Gastrocnemius medialis (tissue), 4 donors: ENCODE data around the gene DDX31. TPM values are rescaled to one million over a fixed set of nuclear protein-coding genes. Genes with fewer than 3 reads are reported as not detected.

Source experiments
- ATAC-seq, 2 donors: fragments of 150-250 bp; one replicate each; pipeline ENCODE4 v1.9.1; 2016
- DNase-seq, 2 donors: peaks; one replicate each; pipeline ENCODE4 v3.0.0-alpha.2; 2019
- H3K27ac ChIP-seq, 4 donors: fragments of 200-600 bp; sonication (generic); 1 replicate in 1 of 4; 2 replicates in 3 of 4; pipeline ENCODE4 v1.5.1; 2016 to 2018; ENCODE audit warnings: mild to moderate bottlenecking in 2 of 4, moderate library complexity in 1 of 4
- H3K27me3 ChIP-seq, 3 donors: fragments of 200-600 bp; sonication (generic) in 2 of 3; 1 replicate in 1 of 3; 2 replicates in 2 of 3; pipeline versions ENCODE4 v1.5.1 to v1.6.0; 2016 to 2019; ENCODE audit warnings: mild to moderate bottlenecking in 1 of 3, moderate library complexity in 1 of 3
- H3K36me3 ChIP-seq, 2 donors: fragments of 200-600 bp; sonication (generic) in 1 of 2; one replicate each; pipeline ENCODE4 v1.5.1; 2017 to 2018
- H3K4me1 ChIP-seq, 2 donors: fragments of 200-600 bp; sonication (generic) in 1 of 2; one replicate each; pipeline ENCODE4 v1.5.1; 2016 to 2017; ENCODE audit warnings: mild to moderate bottlenecking in 2 of 2
- H3K4me3 ChIP-seq, 4 donors: fragments of 200-600 bp; sonication (generic) in 3 of 4; 1 replicate in 1 of 4; 2 replicates in 3 of 4; pipeline ENCODE4 v1.5.1; 2016 to 2019; ENCODE audit warnings: mild to moderate bottlenecking in 2 of 4
- H3K9me3 ChIP-seq, 3 donors: fragments of 200-600 bp; sonication (generic) in 2 of 3; 1 replicate in 1 of 3; 2 replicates in 2 of 3; pipeline ENCODE4 v1.5.1; 2016 to 2019
- POLR2A ChIP-seq, 2 donors: fragments of 450-650 bp; IDR thresholded peaks; one replicate each; pipeline ENCODE4 v1.6.1; 2017; ENCODE audit warnings: antibody characterized with exemption in 2 of 2, mild to moderate bottlenecking in 2 of 2, moderate library complexity in 2 of 2
- in situ Hi-C, 4 donors: fragments of 200-750 bp; cut with MboI; loops; one replicate each; pipeline versions ENCODE4 v1.15.0 to v1.8.0; 2017; ENCODE audit warnings: low sequenced_read_pairs in 4 of 4
- intact Hi-C: fragments of 100-400 bp; cut with DNase I; formaldehyde crosslinking; loops from one replicate; pipeline ENCODE4 v1.15.1; 2023; ENCODE audit warnings: low total_unique reads
- total RNA-seq, 4 donors: library from RNA; depleted of rRNA; stranded (reverse); fragments of >200 nt; gene quantifications; one replicate each; pipeline versions ENCODE4 v1.1.0 to v1.2.3, GENCODE V29; 2016
- TF ChIP-seq, protein P1 (sequence below), 5 experiments: fragments of 450-650 bp in 3 of 5; fragments of 200-600 bp in 2 of 5; sonication (generic) in 2 of 5; IDR thresholded peaks in 4 of 5; conservative IDR thresholded peaks in 1 of 5; 1 replicate in 4 of 5; 2 replicates in 1 of 5; pipeline ENCODE4 v1.5.1; 2016 to 2019; ENCODE audit warnings: antibody characterized with exemption in 5 of 5, mild to moderate bottlenecking in 3 of 5, moderate library complexity in 3 of 5

Gene DDX31
- total RNA-seq, 4 donors from 2014 or later = 5.4 to 8.8 (median 6.4) TPM

DNA sequence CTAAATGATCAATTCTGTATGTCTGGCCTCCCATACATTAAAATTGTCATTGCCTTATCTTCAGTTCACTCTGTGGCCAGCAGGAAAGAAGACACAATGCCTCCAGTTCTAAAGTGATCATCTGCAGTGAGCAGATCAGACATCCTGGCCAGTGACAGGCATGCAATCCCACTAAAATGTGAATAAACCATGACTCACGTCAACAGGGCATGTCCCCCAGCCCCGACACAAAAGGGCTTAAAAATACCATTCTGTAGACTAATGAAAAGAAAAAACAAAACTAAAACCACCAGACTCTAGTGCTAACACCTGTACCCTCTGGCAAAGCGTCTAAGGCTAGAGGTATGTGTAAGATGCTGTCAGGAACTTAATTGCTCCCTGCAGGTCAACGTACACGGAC is 38.5 kb downstream of the DDX31 start:
- no peaks in the 10 kb centered on the region for H3K9me3 ChIP-seq
- TF ChIP-seq POLR2A (IDR thresholded peaks at IDR 0.05) = no peak
- TF ChIP-seq, protein P1, sequence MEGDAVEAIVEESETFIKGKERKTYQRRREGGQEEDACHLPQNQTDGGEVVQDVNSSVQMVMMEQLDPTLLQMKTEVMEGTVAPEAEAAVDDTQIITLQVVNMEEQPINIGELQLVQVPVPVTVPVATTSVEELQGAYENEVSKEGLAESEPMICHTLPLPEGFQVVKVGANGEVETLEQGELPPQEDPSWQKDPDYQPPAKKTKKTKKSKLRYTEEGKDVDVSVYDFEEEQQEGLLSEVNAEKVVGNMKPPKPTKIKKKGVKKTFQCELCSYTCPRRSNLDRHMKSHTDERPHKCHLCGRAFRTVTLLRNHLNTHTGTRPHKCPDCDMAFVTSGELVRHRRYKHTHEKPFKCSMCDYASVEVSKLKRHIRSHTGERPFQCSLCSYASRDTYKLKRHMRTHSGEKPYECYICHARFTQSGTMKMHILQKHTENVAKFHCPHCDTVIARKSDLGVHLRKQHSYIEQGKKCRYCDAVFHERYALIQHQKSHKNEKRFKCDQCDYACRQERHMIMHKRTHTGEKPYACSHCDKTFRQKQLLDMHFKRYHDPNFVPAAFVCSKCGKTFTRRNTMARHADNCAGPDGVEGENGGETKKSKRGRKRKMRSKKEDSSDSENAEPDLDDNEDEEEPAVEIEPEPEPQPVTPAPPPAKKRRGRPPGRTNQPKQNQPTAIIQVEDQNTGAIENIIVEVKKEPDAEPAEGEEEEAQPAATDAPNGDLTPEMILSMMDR (IDR thresholded peaks at IDR 0.05 in 4 of 5, conservative IDR thresholded peaks at IDR 0.05 in 1 of 5) = no peak
- no peaks in the 10 kb centered on the region for H3K4me1 ChIP-seq
- intact Hi-C loops (no loop called here), in situ Hi-C loops (no loop called here)
- H3K27ac ChIP-seq = no peak overlapping the region
- no peak overlapping the region for H3K4me3 ChIP-seq
- ATAC-seq = no peak
- peaks cover 0 to 46% of the 10 kb centered on the region in 2 donors for H3K36me3 ChIP-seq
- H3K27me3 ChIP-seq = no peaks in the 10 kb centered on the region
- DNase-seq = no peak

GRCh38 chr9:132630811-132631210 is 39.0 kb downstream of the DDX31 start:
- ATAC-seq = no peak
- in situ Hi-C loops = no loop called here
- no peaks in the 10 kb centered on the region for H3K9me3 ChIP-seq
- H3K36me3 ChIP-seq = peaks cover 0 to 50% of the 10 kb centered on the region in 2 donors
- H3K27me3 ChIP-seq = no peaks in the 10 kb centered on the region
- no peaks in the 10 kb centered on the region for H3K4me1 ChIP-seq
- intact Hi-C loops = no loop called here
- no peak overlapping the region for H3K4me3 ChIP-seq
- no peak overlapping the region for H3K27ac ChIP-seq
- no peak for DNase-seq
- no peak for TF ChIP-seq POLR2A (IDR thresholded peaks at IDR 0.05)
- TF ChIP-seq, protein P1 (IDR thresholded peaks at IDR 0.05 in 4 of 5, conservative IDR thresholded peaks at IDR 0.05 in 1 of 5) = no peak

DNA sequence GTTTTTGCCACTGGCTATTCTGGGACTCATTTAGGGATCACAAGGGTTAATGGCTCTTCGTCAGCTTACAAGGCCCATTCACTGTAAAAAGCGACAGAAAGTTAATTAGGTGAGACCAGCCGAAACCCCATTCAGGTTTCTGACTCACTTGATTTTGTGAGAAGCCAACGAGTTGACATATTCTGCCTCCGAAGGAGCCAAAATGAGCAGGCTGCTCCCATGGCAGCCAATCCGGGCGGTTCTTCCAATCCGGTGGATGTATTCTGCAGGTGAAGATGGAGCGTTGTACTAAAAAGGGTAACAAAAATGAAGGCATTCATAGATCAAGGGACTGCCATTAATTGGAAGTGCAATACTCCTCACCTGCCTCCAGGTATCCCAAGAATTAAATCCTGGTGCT is 39.7 kb downstream of the DDX31 start:
- H3K36me3 ChIP-seq = peaks cover 0 to 51% of the 10 kb centered on the region in 2 donors
- no peak overlapping the region for H3K4me3 ChIP-seq
- intact Hi-C loops (no loop called here), in situ Hi-C loops (no loop called here)
- no peaks in the 10 kb centered on the region for H3K4me1 ChIP-seq
- no peak overlapping the region for H3K27ac ChIP-seq
- no peak for DNase-seq
- H3K27me3 ChIP-seq = no peaks in the 10 kb centered on the region
- H3K9me3 ChIP-seq = no peaks in the 10 kb centered on the region
- no peak for TF ChIP-seq POLR2A (IDR thresholded peaks at IDR 0.05)
- TF ChIP-seq, protein P1 (IDR thresholded peaks at IDR 0.05 in 4 of 5, conservative IDR thresholded peaks at IDR 0.05 in 1 of 5) = no peak
- ATAC-seq = no peak

DNA sequence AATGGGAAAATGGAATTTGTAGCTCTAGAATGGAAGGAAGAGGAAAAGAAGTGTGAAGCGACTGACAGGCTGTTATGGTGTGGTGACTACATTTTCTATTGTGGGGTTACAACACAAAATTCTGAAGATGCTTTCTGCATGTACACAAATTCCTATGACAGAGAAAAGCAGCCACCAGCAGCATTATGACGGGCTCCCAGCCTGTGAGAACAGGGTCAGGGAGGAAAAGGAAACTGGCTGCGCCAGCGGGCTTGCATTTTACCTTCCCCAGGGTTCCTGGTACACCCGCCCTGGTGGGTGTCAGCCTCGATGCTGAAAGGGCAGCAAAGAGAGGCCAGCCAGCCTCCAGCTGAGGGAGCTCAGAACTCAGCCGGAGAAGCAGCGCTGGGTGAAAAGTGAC is 41.0 kb downstream of the DDX31 start:
- in situ Hi-C loops (no loop called here), intact Hi-C loops (no loop called here)
- DNase-seq = no peak
- no peak for ATAC-seq
- Histone ChIP-seq H3K27ac (no peak overlapping the region), H3K4me3 (no peak overlapping the region), H3K9me3 (no peaks in the 10 kb centered on the region), H3K27me3 (no peaks in the 10 kb centered on the region), H3K36me3 (peaks cover 0 to 56% of the 10 kb centered on the region in 2 donors), H3K4me1 (no peaks in the 10 kb centered on the region)
- TF ChIP-seq POLR2A (IDR thresholded peaks at IDR 0.05) = no peak

- no peaks in the 10 kb centered on the region for H3K27me3 ChIP-seq
- H3K27ac ChIP-seq = no peak overlapping the region
- TF ChIP-seq POLR2A (IDR thresholded peaks at IDR 0.05) = no peak
- TF ChIP-seq, protein P1 (IDR thresholded peaks at IDR 0.05 in 4 of 5, conservative IDR thresholded peaks at IDR 0.05 in 1 of 5) = no peak
- no peaks in the 10 kb centered on the region for H3K4me1 ChIP-seq
- ATAC-seq = no peak
- H3K36me3 ChIP-seq = peaks cover 0 to 62% of the 10 kb centered on the region in 2 donors
- intact Hi-C loops (no loop called here), in situ Hi-C loops (no loop called here)
- H3K4me3 ChIP-seq = no peak overlapping the region
- no peaks in the 10 kb centered on the region for H3K9me3 ChIP-seq
- DNase-seq = no peak
Observed at GRCh38 chr9:132627594-132627993, 42.2 kb downstream of the DDX31 start.
